IPS DF 4.7 (cell line): ENCODE measurements around the gene ERO1B.

Experiments
- DNase-seq: peaks from one replicate; pipeline ENCODE4 v3.0.0-alpha.2; 2013; ENCODE audit warnings: low spot score; ENCODE audit errors: extremely low read depth

The ERO1B gene

GRCh38 chr1:236253918-236254637 is 27.7 kb downstream of the ERO1B start:
- no peak for DNase-seq

- no peak for DNase-seq
These were observed 28.6 kb downstream of the ERO1B start for GRCh38 chr1:236253119-236253518.

- DNase-seq = no peak
These were observed 30.2 kb downstream of the ERO1B start for GRCh38 chr1:236251587-236251986.

- no peak for DNase-seq
These were observed 34.5 kb downstream of the ERO1B start for GRCh38 chr1:236247286-236247685.

GRCh38 chr1:236242568-236242967 is 39.2 kb downstream of the ERO1B start:
- no peak for DNase-seq

GRCh38 chr1:236240675-236241074 is 41.1 kb downstream of the ERO1B start:
- DNase-seq = no peak

GRCh38 chr1:236239092-236239585 is 42.6 kb downstream of the ERO1B start:
- DNase-seq = no peak

GRCh38 chr1:236235116-236235515 is 46.6 kb downstream of the ERO1B start:
- no peak for DNase-seq

GRCh38 chr1:236228411-236228810 is 53.3 kb downstream of the ERO1B start:
- no peak for DNase-seq

- DNase-seq = no peak
These were observed 59.1 kb downstream of the ERO1B start for GRCh38 chr1:236222632-236223031.

GRCh38 chr1:236220473-236220872 is 61.3 kb downstream of the ERO1B start:
- DNase-seq = no peak

- DNase-seq = no peak
These were observed 67.0 kb downstream of the ERO1B start for GRCh38 chr1:236214761-236215160.

- no peak for DNase-seq
These were observed 68.2 kb downstream of the ERO1B start for GRCh38 chr1:236213534-236213933.

- no peak for DNase-seq
These were observed 69.9 kb downstream of the ERO1B start for GRCh38 chr1:236211815-236212214.

GRCh38 chr1:236209713-236210112 is 72.0 kb downstream of the ERO1B start:
- no peak for DNase-seq

- DNase-seq = no peak
These were observed 72.6 kb downstream of the ERO1B start for GRCh38 chr1:236209185-236209584.

- no peak for DNase-seq
These were observed 74.2 kb downstream of the ERO1B start for GRCh38 chr1:236207569-236207968.

- DNase-seq = no peak
These were observed 74.6 kb downstream of the ERO1B start for GRCh38 chr1:236207121-236207520.

- no peak for DNase-seq
These were observed 75.2 kb downstream of the ERO1B start for GRCh38 chr1:236206548-236206947.

- DNase-seq = no peak
These were observed 77.1 kb downstream of the ERO1B start for GRCh38 chr1:236204656-236205055.

- no peak for DNase-seq
These were observed 77.7 kb downstream of the ERO1B start for GRCh38 chr1:236204039-236204438.

- no peak for DNase-seq
These were observed 80.0 kb downstream of the ERO1B start for GRCh38 chr1:236201786-236202185.

- no peak for DNase-seq
These were observed 80.8 kb downstream of the ERO1B start for GRCh38 chr1:236200925-236201324.
